GM10847 (cell line): Measurements from ENCODE around the gene SIAH3.

Source experiments
- POLR2A ChIP-seq: IDR thresholded peaks from 2 replicates; pipeline ENCODE4 v1.6.1; 2011; ENCODE audit not compliant: insufficient read length; ENCODE audit errors: extremely low read depth

Gene SIAH3

DNA sequence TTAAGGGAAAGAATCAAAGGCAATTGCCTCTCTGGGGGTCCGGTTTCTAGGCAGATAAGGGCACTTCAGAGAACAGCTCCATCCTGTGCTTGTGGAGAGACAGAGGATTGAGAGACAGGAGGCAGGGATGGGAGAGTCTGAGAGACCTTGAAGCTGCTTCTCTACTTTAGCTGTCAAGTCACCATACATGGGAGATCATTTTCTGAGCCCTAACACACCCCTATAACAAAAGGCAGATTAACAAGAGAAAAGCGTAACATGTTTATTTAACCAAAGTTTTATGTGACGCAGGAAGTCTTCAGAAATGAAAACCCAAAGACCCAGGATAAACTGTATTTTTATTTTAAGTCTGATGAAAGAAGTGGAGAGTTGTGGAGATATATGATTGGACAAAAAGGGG is 101.0 kb downstream of the SIAH3 start:
- no peak for TF ChIP-seq POLR2A

- TF ChIP-seq POLR2A, result no peak
Measured at GRCh38 chr13:45748941-45749759, 102.4 kb downstream of the SIAH3 start.

DNA sequence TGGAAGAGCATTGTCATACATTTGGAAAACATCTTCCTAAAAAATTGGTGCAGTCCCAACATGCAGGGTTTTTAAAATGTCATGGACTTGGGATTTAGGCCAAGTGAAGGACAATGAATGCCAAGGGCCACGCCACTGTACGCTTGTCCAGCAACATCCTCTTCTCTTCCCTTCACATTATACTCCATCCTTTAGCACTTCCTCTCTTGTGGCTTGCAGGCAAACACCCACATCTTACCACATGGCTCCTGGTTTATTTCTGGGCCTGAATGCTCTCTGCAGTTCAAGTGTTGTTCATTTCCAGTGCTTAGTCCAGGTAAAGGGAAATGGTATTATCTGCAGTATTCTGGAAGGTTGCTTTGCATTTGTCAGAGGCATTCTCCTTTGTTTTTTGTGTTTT is 104.5 kb downstream of the SIAH3 start:
- no peak for TF ChIP-seq POLR2A

DNA sequence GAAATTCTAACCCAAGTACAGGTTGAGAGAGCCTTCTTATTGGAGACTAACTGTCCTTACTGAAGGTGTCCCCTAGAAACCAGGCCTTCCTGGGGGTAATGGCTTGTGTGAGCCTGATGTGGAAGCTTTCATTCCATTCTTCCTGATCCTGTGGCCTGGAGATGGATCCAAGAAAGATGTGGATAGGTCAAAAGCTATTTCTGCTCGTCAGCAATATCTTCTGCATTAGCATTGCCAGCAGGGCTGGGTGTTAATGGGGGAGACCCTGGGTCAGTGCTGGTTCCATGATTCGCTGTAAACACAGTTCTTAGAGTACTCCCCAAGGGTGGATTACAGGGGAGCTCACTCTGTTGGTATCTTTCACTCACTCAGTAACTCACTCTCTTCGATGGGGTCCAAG is 106.6 kb downstream of the SIAH3 start:
- no peak for TF ChIP-seq POLR2A

- TF ChIP-seq POLR2A, result no peak
Measured at GRCh38 chr13:45742985-45743384, 108.6 kb downstream of the SIAH3 start.

DNA sequence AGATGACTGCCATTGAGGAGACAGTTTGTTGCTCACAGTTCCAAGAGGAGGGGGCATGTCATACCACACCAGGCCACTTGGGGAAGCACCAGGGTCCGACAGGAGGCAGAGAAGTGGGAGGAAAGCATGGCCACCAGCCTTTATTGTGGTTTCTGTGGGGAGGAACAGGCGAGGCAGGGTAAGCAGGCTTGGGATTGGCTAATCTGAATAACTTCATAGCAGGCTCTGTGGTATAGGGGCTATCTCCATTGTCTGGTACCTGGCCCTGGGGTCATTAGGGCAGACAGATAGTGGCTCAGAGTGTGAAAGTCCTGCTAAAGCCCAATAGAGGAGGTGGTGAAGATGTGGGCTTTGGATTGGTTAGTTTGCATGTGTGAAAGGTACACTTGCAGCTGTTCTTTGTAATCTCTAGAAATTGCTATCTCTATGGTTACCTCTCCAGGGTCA is 114.0 kb downstream of the SIAH3 start:
- no peak for TF ChIP-seq POLR2A

GRCh38 chr13:45733361-45733760 is 118.2 kb downstream of the SIAH3 start:
- no peak for TF ChIP-seq POLR2A

GRCh38 chr13:45732916-45733315 is 118.6 kb downstream of the SIAH3 start:
- TF ChIP-seq POLR2A, result no peak

DNA sequence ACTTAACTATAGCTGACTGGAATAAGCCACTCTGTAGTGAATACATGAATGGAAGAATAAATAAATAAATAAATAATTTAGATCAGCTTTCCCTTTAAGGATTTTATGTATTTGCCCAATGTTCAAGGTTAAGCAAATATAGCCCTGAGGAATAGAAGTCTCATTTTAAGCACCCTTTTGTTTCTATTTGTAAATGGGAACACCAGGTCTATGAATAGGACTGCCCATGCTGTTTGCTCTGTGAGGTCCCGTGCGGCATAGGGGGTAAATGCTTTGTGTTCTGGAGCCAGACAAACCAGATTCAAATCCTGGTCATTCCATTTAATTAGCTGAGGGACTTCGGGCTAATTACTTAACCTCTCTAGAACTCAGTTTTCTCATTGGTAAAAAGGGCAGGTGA is 120.1 kb downstream of the SIAH3 start:
- TF ChIP-seq POLR2A, result no peak

DNA sequence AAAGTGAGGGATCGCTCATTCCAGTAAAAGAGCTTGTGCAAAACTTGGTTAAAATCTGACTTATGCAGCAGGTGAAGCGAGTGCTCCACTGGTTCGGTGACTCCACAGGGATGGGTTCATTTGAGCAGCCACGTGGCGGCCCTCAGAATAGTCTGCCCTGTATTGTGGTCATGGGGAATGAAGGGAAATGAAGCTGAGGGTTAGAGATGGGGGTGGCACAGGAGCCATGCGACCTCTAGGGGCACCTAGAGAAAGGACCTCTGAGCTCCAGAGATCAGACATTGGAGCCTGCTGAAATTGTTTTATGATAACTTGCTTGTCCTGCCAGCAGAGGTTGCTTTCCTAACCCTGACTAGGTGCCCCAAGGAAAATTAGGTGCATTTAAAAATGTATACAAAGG is 122.8 kb downstream of the SIAH3 start:
- TF ChIP-seq POLR2A, result no peak
